GM19043 (cell line): ENCODE data around the gene HDAC1.
"Not testable (repeated sequence)": the region's sequence is repeated elsewhere in the genome, so short reads cannot be mapped to it uniquely, and the experiment has no call there.

Experiments used
- ATAC-seq: cut with Tn5 transposase; IDR thresholded peaks from one replicate; pipeline ENCODE4 v1.9.1; 2021; ENCODE audit warnings: low read depth; ENCODE audit not compliant: unreplicated experiment

The HDAC1 gene

DNA sequence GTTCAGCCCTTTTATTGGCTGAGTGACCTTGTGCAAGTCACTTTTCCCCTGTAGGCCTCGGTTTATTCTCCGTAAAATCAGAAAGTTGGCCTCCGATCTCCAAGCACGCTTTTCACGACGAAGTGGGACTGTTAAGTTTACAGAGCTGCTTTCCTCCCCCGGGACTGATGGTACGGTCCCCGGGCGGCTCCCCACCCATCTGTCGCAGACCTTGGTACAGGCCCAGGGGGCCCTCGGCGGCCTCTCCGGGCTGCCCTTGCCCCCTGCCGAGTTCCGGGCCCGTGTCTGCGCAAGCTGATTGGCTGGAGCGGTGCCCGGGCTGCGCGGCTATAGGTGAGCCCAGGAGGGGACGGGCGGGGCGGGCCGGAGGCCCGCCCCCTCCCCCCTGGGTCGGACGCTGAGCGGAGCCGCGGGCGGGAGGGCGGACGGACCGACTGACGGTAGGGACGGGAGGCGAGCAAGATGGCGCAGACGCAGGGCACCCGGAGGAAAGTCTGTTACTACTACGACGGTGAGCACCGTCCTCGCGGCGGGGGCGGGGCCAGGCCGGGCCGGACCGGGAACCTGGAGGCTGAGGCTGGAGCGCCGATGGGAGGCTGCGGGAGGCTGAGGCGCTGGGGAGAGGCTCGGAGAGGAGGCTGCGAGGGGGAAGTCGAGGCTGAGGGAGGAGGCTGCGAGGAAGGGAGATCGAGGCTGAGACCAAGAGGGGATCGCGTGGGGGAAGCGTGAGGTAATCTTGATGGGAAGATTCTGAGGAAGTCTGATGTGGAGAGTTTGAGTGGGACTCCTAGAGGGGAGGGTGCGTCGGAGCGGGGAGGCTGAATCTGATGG is at the start of gene HDAC1:
TSS of gene HDAC1 (plus strand) at position 376 of the 831 bp plus-strand sequence. CDS start at position 463, 87 bp downstream.
- ATAC-seq = peak; percentile 98

DNA sequence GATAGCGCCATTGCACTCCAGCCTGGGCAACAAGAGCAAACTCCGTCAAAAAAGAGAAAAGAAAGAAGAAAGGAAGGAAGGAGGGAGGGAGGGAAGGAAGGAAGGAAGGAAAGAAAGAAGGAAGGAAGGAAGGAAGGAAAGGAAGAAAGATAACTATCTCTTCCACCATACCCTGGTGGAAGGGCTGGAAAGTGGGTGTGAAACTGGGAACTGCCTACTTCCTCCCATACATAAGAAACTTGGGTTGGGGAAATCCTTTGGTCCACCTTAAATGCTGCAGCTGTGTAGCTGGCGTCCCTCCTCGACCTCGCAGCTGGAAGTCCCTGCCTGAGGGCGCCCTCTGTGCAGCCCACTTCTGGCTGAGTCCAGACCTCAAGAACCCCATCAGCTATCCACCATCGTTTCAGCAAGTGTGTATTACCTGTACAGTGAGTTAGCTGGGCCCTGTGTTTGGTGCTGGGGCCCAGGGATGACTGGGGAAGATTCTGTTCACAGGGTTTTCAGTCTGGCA is 49.5 kb upstream of the HDAC1 start:
- ATAC-seq = no peak

DNA sequence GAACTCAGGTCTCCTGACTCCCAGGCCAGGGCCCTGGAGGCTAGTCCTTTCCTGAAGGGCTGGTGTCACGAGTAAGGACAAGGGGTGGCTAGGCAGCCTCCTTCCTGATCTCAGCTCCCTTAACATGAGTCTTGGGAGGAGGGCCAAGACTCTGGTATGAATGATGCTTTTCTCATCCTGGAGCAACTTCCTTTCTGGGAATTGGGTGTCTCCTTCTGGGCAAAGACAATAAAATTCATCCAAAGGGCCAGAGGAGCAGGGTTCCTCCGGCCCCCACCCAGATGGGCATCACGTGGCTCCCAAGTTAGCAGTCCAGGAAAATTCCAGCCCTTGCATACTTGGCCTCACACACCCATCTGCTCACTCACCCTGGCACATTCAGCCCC is 45.0 kb upstream of the HDAC1 start, which contains the start of gene FAM167B:
TSS of gene FAM167B (plus strand) at position 335 of the 386 bp plus-strand sequence. CDS start 200 bp downstream, outside the sequence.
- ATAC-seq = no peak

DNA sequence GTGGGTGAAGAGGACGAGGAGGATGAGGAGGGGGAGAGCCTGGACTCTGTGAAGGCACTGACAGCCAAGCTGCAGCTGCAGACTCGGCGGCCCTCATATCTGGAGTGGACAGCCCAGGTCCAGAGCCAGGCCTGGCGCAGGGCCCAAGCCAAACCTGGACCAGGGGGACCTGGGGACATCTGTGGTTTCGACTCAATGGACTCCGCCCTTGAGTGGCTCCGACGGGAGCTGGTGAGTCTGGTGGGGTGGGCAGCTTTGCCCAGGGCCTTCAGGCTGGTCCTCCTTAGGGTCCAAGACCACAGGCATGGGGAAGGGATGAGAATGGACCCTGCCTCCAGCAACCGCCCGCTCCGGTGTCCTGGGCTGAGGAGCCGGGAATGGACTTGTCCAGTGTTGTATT is 44.4 kb upstream of the HDAC1 start:
- ATAC-seq = no peak

DNA sequence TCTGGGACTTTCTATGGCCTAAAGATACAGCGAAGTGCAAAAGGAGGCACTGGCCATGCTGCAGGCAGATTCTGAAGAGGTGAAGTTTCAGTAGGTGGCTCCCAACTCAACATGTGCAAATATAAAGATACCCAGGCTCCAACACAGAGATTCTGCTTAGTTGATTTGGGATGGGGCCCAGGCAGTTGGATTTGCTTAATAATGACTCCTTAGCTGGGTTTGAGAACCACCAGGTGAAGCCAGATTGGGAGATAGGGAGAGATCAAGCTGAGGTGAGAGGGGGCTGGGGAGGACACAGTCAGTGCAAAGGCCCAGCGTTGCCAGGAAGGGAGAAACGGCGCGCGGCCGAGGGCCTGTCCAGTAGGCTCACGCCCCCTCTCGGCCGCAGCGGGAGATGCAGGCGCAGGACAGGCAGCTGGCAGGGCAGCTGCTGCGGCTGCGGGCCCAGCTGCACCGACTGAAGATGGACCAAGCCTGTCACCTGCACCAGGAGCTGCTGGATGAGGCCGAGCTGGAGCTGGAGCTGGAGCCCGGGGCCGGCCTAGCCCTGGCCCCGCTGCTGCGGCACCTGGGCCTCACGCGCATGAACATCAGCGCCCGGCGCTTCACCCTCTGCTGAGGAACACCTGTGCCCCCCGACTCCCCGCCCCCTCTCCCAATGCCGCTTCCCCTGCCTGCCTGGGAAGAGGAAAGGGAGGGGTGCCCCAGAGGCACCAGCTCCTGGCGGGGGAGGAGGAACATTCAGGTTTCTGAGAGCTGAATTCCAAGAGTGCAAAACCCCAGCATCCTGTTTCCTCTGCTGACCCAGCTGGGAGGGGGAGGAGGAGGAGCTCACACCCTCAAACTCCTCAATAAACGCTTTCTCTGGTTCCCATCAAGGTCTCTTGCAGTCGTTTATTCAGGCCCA is 43.6 kb upstream of the HDAC1 start:
- ATAC-seq = no peak

DNA sequence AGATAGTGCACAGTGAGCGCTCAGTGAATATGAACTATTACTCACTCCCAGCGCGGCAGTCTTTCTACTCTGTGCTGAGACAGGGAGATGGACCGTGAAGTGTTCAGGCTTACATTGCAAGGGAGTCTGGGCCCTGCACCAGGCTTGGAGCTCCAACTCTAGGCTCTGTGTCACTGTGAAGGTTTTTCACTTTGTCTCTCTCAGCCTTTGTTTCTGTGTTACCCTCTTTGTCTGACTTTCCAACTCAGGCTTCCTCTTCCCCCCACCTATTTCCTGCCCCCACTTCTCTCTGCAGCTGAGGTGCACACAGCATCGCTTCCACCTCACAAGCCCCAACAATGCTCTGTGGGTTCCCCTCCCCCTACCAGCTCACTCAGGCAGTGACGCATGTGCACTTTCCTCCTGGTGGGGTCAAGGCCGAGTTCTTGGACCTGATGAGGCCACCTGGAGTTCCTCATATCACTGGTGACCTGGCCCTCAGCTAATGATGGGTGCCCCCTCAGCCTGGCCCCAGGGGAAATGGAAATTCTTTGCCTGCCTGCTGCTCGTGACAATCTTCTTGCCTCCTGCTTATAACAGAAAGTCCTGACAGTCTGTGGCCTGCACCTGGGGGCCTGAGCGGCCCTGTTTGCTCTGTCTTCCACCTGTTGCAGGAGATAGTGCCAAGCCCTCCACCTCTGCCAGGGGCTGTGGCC is 41.9 kb upstream of the HDAC1 start:
- ATAC-seq = peak; percentile 46

DNA sequence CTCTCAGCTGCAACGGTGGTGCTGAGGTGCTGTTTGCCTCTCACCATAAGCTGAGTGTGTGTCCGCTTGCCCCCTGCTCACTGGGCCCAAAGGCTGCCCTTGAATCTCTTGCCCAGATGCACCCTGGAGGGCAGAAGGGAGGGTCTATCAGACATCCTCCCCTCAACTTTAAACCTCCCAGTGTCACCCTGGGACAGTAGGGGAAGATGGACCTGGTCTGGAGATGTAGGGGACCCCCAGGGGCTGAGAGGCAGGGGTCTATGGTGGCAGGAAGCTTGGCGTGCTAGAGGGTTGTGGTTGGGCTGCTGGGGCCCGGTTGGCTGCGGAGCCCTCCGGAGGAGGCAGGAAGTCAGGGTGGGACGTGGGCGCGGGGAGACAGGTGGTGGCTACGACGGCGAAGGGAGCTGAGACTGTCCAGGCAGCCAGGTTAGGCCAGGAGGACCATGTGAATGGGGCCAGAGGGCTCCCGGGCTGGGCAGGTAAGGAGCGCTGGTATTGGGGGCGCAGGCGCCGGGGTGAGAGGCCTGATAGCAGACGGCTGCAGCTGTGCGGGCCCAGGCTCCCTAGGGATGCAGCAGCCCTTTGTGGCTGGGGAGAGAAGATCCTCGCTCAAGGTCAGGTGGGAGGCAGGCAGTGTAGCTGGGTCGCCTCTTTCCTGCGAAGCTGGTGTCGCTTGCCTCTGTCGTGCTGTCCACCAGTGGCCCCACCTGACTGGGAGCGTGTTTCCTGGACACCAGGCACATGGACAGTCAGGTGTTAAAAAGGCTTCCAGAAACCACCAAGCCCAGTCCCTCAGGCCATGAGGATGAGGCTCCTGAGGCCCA is 40.8 kb upstream of the HDAC1 start, which contains the start of gene LCK:
TSS of gene LCK (plus strand) at position 373 of the 824 bp plus-strand sequence. CDS start 23,065 bp downstream, outside the sequence.
- no peak for ATAC-seq

DNA sequence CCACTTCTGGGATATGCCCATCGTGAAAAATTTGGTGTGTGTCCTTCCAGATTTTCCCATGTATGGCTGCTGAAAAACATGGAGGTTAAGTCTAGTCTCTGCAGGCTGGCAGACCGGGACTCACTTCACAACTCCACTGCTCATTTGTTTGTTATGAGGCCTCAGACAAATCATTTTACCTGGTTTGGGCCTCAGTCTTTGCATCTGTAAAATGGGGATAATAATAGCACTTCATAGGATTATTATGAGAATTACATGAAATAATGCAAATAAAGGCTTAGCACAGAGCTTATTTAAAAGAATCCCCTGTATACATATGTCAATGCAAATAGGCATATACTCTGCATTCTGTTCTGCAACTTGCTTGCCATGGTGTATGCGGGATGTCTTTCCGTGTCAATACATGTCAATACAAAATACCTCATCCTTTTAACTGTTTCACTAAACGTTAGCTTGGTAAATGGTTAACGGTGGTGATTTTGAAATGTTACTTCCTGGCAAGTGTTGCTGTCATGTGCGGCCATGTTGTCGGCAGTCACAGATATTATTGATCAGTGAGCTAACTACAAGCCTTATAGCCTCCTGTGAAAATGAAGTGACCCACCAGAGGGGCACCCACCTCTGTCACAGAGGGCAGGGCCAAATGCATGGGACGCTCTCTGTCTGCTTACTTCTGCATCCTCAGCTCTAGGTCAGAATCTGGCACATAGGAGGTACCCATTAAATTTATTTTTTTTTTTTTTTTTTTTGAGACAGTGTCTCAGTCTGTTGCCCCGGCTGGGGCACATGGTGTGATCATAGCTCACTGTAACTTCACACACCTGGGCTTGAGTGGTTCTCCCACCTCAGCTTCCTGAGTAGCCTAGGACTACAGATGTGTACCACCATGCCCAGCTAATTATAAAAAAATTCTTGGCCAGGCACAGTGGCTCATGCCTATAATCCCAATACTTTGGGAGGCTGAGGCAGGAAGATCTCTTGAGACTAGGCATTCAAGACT is 36.5 kb upstream of the HDAC1 start:
- no peak for ATAC-seq

DNA sequence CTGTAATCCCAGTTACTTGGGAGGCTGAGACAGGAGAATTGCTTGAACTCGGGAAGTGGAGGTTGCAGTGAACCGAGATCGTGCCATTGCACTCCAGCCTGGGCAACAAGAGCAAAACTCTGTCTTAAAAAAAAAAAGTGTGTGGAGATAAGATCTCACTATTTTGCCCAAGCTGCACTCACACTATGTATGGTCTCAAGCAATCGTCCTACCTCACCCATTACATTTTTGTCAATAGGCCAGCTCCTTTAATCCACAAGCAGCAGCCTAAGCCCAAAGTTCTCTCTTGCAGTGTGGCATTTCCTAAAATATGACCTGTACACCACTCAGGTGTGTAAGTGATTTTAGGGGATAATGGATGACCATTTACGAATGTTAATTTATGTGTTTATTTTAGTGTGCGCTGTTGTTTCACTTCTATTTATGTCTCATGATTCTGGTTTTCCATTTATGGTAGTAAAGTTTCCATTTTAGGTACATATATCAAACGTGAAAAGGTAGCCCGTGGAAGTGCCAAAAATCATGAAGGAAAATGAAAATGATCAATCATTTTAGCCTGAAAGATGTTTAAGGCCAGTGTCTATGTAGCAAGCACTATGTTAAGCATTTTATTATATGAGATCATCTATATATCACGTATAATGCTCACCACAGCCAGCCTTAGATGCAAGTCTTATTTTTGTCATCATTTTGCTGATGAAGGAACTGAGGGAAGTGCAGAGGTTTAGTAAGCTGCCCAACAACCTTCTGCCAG is 35.2 kb upstream of the HDAC1 start:
- no peak for ATAC-seq

DNA sequence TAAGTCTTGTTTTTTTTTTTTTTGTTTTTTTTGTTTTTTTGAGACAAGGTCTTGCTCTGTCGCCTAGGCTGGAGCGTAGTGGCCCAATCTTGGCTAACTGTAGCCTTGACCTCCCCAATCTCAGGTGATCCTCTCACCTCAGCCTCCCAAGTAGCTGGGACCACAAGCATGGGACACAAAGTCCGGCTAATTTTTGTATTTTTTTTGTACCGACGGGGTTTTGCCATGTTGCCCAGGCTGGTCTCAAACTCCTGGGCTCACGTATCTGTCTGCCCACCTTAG is 34.7 kb upstream of the HDAC1 start:
- ATAC-seq = no peak

DNA sequence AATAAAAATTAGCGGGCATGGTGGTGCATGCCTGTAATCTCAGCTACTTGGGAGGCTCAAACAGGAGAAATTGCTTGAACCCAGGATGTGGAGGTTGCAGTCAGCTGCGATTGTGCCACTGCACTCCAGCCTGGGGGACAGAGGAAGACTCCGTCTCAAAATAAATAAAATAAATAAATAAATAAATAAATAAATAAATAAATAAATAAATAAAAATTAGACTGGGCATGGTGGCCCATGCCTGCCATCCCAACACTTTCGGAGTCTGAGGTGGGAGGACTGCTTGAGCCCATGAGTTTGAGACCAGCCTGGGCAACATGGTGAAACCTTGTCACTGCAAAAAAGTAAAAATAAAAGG is 28.7 kb upstream of the HDAC1 start:
- not testable (repeated sequence) for ATAC-seq

DNA sequence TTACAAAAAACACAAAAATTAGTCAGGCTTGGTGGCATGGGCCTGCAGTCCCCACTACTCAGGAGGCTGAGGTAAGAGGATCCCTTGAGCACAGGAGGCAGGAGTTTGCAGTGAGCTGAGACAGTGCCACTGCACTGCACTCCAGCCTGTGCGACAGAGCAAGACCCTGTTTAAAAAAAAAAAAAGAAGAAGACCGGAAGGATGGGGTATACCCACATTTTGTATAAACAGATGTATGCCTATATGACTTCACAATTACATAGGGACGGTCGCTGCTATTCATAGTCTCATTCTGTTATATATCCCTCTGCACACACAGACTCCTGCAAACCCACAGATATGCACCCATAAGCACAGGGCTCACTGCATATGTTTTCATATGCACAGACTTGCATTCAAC is 28.1 kb upstream of the HDAC1 start:
- ATAC-seq = no peak

DNA sequence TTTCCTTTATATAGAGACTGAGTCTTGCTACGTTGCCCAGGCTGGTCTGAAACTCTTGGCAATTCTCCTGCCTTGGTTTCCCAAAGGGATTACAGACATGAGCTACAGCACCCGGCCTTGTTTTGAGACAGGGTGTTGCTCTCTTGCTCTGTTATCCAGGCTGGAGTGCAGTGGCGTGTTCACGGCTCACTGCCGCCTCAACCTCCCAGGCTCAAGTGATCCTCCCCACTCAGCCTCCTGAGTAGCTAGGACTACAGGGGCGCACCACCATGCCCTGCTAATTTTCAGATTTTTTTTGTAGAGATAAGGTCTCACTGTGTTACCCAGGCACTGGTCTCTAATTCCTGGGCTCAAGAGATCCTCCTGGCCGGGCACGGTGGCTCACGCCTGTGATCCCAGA is 26.0 kb upstream of the HDAC1 start:
- no peak for ATAC-seq

DNA sequence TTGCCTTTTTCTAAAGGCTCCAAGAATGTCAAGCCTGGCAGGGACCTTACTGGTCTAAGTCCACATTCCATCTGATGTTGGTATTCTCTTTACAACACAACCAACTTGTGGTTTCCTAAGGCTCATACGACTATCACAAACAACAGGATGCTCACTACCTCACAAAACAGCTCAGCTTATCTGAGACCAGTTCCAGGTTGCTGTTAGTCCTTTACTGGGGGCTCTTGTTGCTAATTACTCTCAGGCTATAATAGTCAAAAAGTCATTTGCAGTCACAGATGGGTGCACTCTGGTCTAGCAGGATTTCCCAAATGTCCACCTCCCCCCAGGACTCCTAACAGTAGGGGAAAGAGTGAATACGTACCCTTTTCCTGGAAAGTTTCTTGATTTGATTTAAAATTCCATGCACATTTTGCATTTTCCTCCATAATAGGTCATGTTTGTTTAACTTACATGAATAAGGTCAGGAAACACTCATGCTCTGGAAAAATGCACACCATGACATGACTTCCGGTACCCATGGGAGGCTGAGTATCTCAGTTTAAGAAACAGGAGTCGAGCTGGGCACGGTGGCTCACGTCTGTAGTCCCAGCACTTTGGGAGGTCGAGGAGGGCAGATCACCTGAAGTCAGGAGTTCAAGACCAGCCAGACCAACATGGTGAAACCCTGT is 24.8 kb upstream of the HDAC1 start:
- no peak for ATAC-seq

DNA sequence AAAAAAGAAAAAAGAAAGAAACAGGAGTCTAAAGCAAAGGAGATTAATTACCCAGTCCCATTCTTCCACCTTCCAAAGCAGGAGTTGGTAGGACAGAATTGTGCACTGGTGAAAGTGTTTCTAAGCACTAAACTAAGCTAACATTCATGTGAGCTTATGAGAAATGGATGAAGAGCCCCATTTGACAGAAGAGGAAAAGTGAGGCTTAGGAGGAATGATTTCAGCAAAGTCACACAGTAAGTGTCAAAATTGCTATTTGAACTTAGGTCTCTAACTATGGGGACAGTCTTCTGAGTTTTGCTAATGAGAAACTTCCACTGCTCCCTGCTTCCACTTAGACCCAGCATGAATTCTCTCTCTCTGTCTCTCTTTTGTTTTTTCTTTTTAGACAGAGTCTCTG is 22.1 kb upstream of the HDAC1 start:
- ATAC-seq = no peak

DNA sequence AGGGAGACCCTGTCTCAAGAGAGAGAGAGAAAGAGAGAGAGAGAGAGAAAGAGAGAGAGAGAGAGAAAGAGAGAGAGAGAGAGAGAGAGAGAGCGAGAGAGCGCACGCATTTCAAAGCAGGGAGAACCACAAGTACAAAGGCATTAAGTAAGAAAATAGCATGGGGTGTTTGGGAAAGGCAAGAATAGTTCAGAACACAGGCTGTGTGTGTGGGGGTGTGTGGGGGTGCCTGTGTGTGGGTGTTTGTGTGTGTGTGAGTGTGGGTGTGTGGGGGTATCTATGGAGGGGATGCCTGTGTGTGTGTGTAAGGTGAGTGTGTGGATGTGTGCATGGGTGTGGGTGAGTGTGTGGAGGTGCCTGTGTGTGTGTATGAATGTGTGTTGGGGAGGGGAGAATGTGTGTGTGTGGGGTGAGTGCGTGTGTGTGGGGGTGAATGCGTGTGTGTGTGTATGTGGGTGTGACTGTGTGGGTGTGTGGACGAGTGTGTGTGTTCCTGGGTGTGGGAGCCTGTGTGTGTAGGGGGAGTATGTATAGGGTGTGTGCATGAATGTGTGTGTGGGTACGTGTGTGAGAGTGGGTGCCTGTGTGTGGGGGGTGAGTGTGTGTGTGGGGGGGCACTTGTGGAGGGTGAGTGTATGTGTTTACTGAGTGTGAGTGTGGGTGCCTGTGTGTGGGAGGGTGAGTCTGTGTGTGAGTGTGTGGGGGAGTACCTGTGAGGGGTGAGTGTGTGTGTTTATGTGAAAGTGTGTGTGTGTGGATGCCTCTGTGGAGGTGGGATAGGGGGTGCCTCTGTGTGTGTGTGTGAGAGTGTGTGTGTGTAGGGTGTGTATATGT is 19.1 kb upstream of the HDAC1 start:
- ATAC-seq = no peak
